Naive thymus-derived CD4-positive, alpha-beta T cell (primary cell): ENCODE measurements around the gene CSRNP3. TPM values are rescaled to one million over a fixed set of nuclear protein-coding genes. Genes with fewer than 3 reads are reported as not detected.

Experiments used
- ATAC-seq: fragments of 150-1000 bp; cut with Tn5 transposase; 2 replicates; pipeline ENCODE4 v1.10.0; 2021; ENCODE audit warnings: mild to moderate bottlenecking, moderate library complexity
- CTCF ChIA-PET: fragments of 350-600 bp; sonication (Branson Sonifier 250); formaldehyde crosslinking; loops from one replicate; lab custom pipeline; 2021; ENCODE audit warnings: antibody characterized with exemption; lab: Charles Lee
- POLR2A ChIA-PET: fragments of 350-600 bp; sonication (Branson Sonifier 250); formaldehyde crosslinking; loops from one replicate; lab custom pipeline; 2021; ENCODE audit warnings: antibody characterized with exemption, inconsistent platforms; lab: Charles Lee
- DNase-seq, 9 donors: peaks; one replicate each; pipeline versions ENCODE4 v3.0.0 to v3.0.0-alpha.2; 2020 to 2022; ENCODE audit warnings: mixed read lengths in 1 of 9
- H3K27ac ChIP-seq: one replicate; pipeline ENCODE4 v1.7.0; 2013; ENCODE audit warnings: mild to moderate bottlenecking, low read depth, low read length, moderate library complexity
- H3K27me3 ChIP-seq, 2 donors: one replicate each; pipeline ENCODE4 v1.7.0; 2013; ENCODE audit warnings: low read length in 2 of 2, mild to moderate bottlenecking in 2 of 2, moderate library complexity in 2 of 2; ENCODE audit not compliant: control insufficient read depth in 2 of 2, insufficient read depth in 2 of 2
- H3K36me3 ChIP-seq, 3 experiments: 1 replicate in 2 of 3; 2 replicates in 1 of 3; pipeline ENCODE4 v1.7.0; 2013; ENCODE audit warnings: low read length in 3 of 3, mild to moderate bottlenecking in 3 of 3, moderate library complexity in 1 of 3; ENCODE audit not compliant: insufficient read depth in 3 of 3, control insufficient read depth in 2 of 3
- H3K4me1 ChIP-seq, 2 donors: one replicate each; pipeline ENCODE4 v1.7.0; 2013; ENCODE audit warnings: low read length in 2 of 2, mild to moderate bottlenecking in 2 of 2, moderate library complexity in 1 of 2; ENCODE audit not compliant: control insufficient read depth in 2 of 2, insufficient read depth in 2 of 2
- H3K4me3 ChIP-seq: 2 replicates; pipeline ENCODE4 v1.7.0; 2013; ENCODE audit warnings: mild to moderate bottlenecking, low read length
- H3K9me3 ChIP-seq, 3 experiments: 1 replicate in 2 of 3; 2 replicates in 1 of 3; pipeline ENCODE4 v1.7.0; 2013; ENCODE audit warnings: low read length in 3 of 3; ENCODE audit not compliant: control insufficient read depth in 2 of 3
- H3K27ac Mint-ChIP-seq, 9 donors: one replicate each; pipeline ENCODE4 v1.8.0; 2020 to 2022; ENCODE audit warnings: mixed read lengths in 9 of 9, mild to moderate bottlenecking in 8 of 9, moderate library complexity in 5 of 9, inconsistent platforms in 2 of 9
- H3K27me3 Mint-ChIP-seq, 5 donors: one replicate each; pipeline ENCODE4 v1.8.0; 2021 to 2022; ENCODE audit warnings: mixed read lengths in 5 of 5, mild to moderate bottlenecking in 1 of 5
- H3K36me3 Mint-ChIP-seq, 5 donors: one replicate each; pipeline ENCODE4 v1.8.0; 2020 to 2022; ENCODE audit warnings: mixed read lengths in 5 of 5, mild to moderate bottlenecking in 3 of 5, inconsistent platforms in 1 of 5
- H3K4me1 Mint-ChIP-seq, 7 donors: one replicate each; pipeline ENCODE4 v1.8.0; 2020 to 2022; ENCODE audit warnings: mixed read lengths in 7 of 7, mild to moderate bottlenecking in 3 of 7, inconsistent platforms in 1 of 7
- H3K4me3 Mint-ChIP-seq, 10 donors: one replicate each; pipeline ENCODE4 v1.8.0; 2020 to 2022; ENCODE audit warnings: mild to moderate bottlenecking in 10 of 10, mixed read lengths in 10 of 10, moderate library complexity in 6 of 10, inconsistent platforms in 2 of 10
- H3K9me3 Mint-ChIP-seq, 11 donors: one replicate each; pipeline ENCODE4 v1.8.0; 2020 to 2022; ENCODE audit warnings: mixed read lengths in 11 of 11, mild to moderate bottlenecking in 4 of 11, inconsistent platforms in 1 of 11, moderate library complexity in 1 of 11
- intact Hi-C, 2 donors: fragments of 100-400 bp; cut with micrococcal nuclease; formaldehyde crosslinking; loops; one replicate each; pipeline ENCODE4 v1.15.1; 2023
- polyA plus RNA-seq, 2 donors: library from polyadenylated mRNA; unstranded; fragments of 300-500 nt; fragmentation: Illumina TruSeq; gene quantifications; one replicate each; pipeline ENCODE4 v1.2.3, GENCODE V29; 2021
- total RNA-seq, 6 experiments: library from RNA in 5 of 6; stranded (reverse) in 5 of 6; gene quantifications; 1 replicate in 5 of 6; 2 replicates in 1 of 6; pipeline ENCODE4 v1.2.3 and lab custom pipeline; 2021 to 2026

The CSRNP3 gene
- total and polyA plus RNA-seq, 7 experiments from 2014 or later, result not detected

DNA sequence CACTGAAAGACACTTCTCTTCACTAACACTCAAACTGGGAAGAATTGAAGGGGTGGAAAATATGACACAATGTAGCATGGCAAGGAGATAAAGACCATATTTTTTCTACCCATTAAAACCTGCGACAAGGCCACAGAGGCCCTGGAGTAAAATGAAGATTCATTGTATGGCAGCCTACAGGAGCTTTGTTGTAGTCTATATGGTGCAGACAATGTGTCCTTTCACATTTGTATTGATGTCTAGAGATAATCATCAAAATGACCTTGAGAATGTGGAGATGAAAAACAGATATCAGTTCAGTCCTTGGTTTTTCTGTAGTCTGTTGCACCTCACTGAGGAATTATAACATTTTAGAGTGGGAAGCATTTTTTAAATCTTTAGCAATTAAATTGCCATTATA lies 80.1 kb downstream of the CSRNP3 start:
- Histone ChIP-seq H3K4me1 (no peaks in the 10 kb centered on the region), H3K27me3 (no peaks in the 10 kb centered on the region), H3K4me3 (no peak overlapping the region), H3K27ac (no peak overlapping the region), H3K9me3 (no peaks in the 10 kb centered on the region), H3K36me3 (no peaks in the 10 kb centered on the region)
- intact Hi-C loops, result no loop called here
- Mint-ChIP-seq H3K27ac (no peak overlapping the region), H3K4me3 (no peak overlapping the region), H3K27me3 (no peaks in the 10 kb centered on the region), H3K36me3 (no peaks in the 10 kb centered on the region), H3K4me1 (no peaks in the 10 kb centered on the region), H3K9me3 (no peaks in the 10 kb centered on the region)
- ATAC-seq (no peak), DNase-seq (no peak)
- POLR2A ChIA-PET, result no interaction called here
- CTCF ChIA-PET, result no interaction called here

DNA sequence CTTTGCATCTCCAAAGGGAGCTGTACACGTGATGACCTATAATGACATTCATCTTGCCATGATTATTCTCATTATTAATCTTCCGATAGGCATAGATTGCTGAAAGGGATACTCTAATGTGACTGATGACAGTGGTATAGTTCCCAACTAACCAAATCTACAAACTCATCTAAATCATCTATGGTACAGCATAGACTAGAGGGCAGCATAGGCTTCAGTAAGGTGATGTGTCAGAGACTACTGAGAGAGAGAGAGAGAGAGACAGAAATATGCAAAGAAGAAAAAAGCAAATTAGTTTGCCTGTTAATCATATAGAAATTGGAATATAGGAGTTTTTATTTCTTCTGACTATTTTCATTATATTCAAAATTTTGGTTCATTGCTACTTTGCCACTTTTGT lies 89.3 kb downstream of the CSRNP3 start:
- Histone ChIP-seq H3K4me3 (no peak overlapping the region), H3K4me1 (no peaks in the 10 kb centered on the region), H3K27ac (no peak overlapping the region), H3K36me3 (no peaks in the 10 kb centered on the region), H3K9me3 (no peaks in the 10 kb centered on the region), H3K27me3 (no peaks in the 10 kb centered on the region)
- DNase-seq (no peak), ATAC-seq (no peak)
- Mint-ChIP-seq H3K36me3 (no peaks in the 10 kb centered on the region), H3K4me3 (no peak overlapping the region), H3K9me3 (no peaks in the 10 kb centered on the region), H3K27me3 (peaks cover 2 to 7% (median 5%) of the 10 kb centered on the region in 5 donors), H3K27ac (no peak overlapping the region), H3K4me1 (no peaks in the 10 kb centered on the region)
- intact Hi-C loops, result no loop called here
- POLR2A ChIA-PET, result no interaction called here
- CTCF ChIA-PET, result no interaction called here

DNA sequence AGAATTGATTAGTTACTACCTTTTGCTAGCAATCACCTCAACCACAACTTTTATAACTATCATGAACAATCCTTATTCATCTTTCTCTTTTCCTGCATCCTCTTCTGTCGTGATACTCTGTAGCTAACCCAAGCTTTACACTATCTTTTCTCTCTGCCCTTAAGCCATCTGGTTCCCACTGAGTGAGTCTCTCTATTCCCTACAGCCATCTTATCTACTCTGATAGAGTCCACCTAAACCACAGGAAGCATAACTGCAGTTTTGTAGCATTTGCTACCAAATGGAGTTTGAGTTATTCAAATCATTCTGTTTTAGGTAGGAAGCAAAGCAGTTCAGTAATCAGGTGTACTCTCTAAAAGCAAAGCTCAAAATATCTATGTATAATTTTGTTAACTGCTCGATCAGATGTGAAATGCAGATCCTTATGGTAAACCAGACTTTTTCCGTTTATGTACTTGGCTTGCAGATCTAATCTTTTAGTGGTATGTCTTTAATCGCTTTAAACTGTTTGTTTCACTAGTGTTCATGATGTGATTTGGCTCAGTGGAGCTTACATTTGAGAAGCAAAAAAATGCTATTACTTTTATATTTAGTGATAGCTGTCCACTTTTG lies 91.0 kb downstream of the CSRNP3 start:
- Histone ChIP-seq H3K9me3 (no peaks in the 10 kb centered on the region), H3K27ac (no peak overlapping the region), H3K36me3 (no peaks in the 10 kb centered on the region), H3K27me3 (no peaks in the 10 kb centered on the region), H3K4me3 (no peak overlapping the region), H3K4me1 (no peaks in the 10 kb centered on the region)
- Mint-ChIP-seq H3K4me1 (no peaks in the 10 kb centered on the region), H3K27ac (no peak overlapping the region), H3K27me3 (peaks cover 4 to 7% (median 5%) of the 10 kb centered on the region in 5 donors), H3K4me3 (no peak overlapping the region), H3K9me3 (no peaks in the 10 kb centered on the region), H3K36me3 (no peaks in the 10 kb centered on the region)
- no peak for DNase-seq
- intact Hi-C loops, result loop anchor here in 1 of 2 donors (5.0 kb wide), 1 partner anchor 312 kb away; no protein-coding TSS in a partner anchor
- CTCF ChIA-PET, result no interaction called here
- POLR2A ChIA-PET, result no interaction called here
- no peak for ATAC-seq

DNA sequence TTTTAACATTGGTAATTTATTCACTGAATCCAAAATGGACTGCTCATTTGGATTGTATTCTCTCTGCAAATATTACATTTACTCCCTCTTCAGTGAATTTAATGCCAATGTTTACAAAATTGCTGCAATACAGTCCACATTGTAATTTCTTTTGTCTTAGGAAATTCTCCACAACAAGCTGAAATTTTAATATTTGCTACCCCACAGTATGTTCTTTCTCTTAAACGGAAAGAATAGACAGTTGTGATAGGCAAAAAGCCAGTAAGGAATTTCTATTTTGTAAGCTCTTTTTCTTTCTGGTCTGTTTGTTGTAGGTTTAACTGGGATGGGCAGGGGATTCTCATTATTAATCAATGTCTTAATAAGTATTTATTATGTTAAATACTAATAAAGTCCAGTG lies 92.0 kb downstream of the CSRNP3 start:
- H3K27me3 Mint-ChIP-seq, result peaks cover 4 to 7% (median 5%) of the 10 kb centered on the region in 5 donors
- intact Hi-C loops, result loop anchor here in 1 of 2 donors (5.0 kb wide), 1 partner anchor 311 kb away; no protein-coding TSS in a partner anchor
- CTCF ChIA-PET, result no interaction called here
- H3K27ac ChIP-seq, result no peak overlapping the region
- ATAC-seq, result no peak
- H3K4me3 ChIP-seq, result no peak overlapping the region
- H3K4me3 Mint-ChIP-seq, result no peak overlapping the region
- no peaks in the 10 kb centered on the region for H3K27me3 ChIP-seq
- no peaks in the 10 kb centered on the region for H3K4me1 Mint-ChIP-seq
- no peak for DNase-seq
- H3K4me1 ChIP-seq, result no peaks in the 10 kb centered on the region
- POLR2A ChIA-PET, result no interaction called here
- H3K27ac Mint-ChIP-seq, result no peak overlapping the region
- no peaks in the 10 kb centered on the region for H3K9me3 Mint-ChIP-seq
- no peaks in the 10 kb centered on the region for H3K36me3 Mint-ChIP-seq
- H3K36me3 ChIP-seq, result no peaks in the 10 kb centered on the region
- H3K9me3 ChIP-seq, result no peaks in the 10 kb centered on the region

DNA sequence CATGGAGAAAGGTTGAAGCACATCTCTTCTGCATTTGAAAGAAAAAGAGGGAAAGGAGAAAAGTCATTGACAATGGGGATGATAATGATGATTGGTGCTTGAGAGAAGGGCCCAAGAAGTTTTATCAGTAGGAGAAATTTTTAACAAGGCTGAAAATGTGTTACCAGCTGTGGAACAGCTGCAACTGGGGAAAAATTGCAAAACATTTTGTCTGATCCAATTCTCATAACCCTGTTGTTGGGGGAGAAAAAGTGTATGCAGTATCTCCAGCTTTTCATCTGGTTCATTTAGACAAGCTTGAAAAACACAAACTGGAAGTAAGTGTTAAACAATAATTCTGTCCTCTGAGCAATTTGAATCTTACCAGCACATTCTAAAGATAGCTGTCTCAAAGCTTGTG lies 92.7 kb downstream of the CSRNP3 start:
- Mint-ChIP-seq H3K27me3 (peaks cover 4 to 7% (median 5%) of the 10 kb centered on the region in 5 donors), H3K4me1 (no peaks in the 10 kb centered on the region), H3K4me3 (no peak overlapping the region), H3K36me3 (no peaks in the 10 kb centered on the region), H3K27ac (no peak overlapping the region), H3K9me3 (no peaks in the 10 kb centered on the region)
- ATAC-seq (no peak), DNase-seq (no peak)
- Histone ChIP-seq H3K27ac (no peak overlapping the region), H3K36me3 (no peaks in the 10 kb centered on the region), H3K27me3 (no peaks in the 10 kb centered on the region), H3K4me1 (no peaks in the 10 kb centered on the region), H3K4me3 (no peak overlapping the region), H3K9me3 (no peaks in the 10 kb centered on the region)
- intact Hi-C loops, result loop anchor here in 1 of 2 donors (5.0 kb wide), 1 partner anchor 310 kb away; no protein-coding TSS in a partner anchor
- POLR2A ChIA-PET, result no interaction called here
- CTCF ChIA-PET, result no interaction called here

DNA sequence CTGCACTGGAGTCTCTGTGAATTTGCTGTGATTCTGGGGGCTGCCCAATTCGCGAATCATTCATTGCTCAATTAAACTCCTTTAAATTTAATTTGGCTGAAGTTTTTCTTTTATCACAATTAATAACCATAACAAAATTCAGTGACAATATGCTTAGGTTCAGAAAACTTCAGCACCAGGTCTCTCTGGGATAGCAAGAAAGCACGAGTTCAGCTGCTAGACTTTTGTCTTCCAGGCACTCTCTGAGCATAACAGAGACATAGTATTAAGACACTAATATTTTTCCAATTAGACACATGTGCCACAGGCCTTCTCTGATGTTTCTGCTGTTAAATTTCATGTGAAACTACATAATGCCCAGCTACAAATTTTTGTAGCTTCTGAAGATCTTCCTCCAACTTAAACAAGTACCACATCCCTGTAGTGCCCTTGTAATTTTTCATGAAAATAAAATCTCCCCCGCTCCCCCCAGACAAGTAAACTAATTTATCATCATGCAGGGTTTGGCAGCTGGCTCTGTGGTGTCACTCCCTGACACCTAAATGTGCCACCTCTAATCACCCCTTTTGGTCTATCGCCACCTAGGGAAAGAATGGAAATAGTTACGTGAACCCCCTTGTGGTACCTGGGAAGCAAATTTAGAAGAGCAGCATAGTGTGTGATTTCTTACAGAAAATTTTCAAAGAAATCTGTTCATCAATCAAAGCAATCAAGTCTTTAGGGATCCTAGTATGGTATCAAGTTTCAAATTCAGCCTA lies 94.1 kb downstream of the CSRNP3 start:
- peaks cover 4 to 10% (median 10%) of the 10 kb centered on the region in 5 donors for H3K27me3 Mint-ChIP-seq
- no peaks in the 10 kb centered on the region for H3K4me1 ChIP-seq
- no peak overlapping the region for H3K27ac ChIP-seq
- CTCF ChIA-PET, result interaction anchor here (0.6 kb wide), 1 partner anchor 718 kb away, joined by 3 read pairs; no protein-coding TSS in a partner anchor
- no peak overlapping the region for H3K4me3 Mint-ChIP-seq
- H3K36me3 Mint-ChIP-seq, result no peaks in the 10 kb centered on the region
- H3K4me3 ChIP-seq, result no peak overlapping the region
- H3K36me3 ChIP-seq, result no peaks in the 10 kb centered on the region
- POLR2A ChIA-PET, result no interaction called here
- H3K9me3 Mint-ChIP-seq, result no peaks in the 10 kb centered on the region
- H3K27ac Mint-ChIP-seq, result no peak overlapping the region
- no peaks in the 10 kb centered on the region for H3K9me3 ChIP-seq
- H3K4me1 Mint-ChIP-seq, result no peaks in the 10 kb centered on the region
- no peak for ATAC-seq
- no peaks in the 10 kb centered on the region for H3K27me3 ChIP-seq
- intact Hi-C loops, result loop anchor here in 1 of 2 donors (5.0 kb wide), 1 partner anchor 309 kb away; no protein-coding TSS in a partner anchor
- DNase-seq, result no peak
